Ectodermal cell (in vitro differentiated cells): Measurements from ENCODE around the gene UBAC2.
A peak's percentile ranks its signal among the peaks of the same experiment; 100 is the strongest.

ENCODE experiments used
- H3K27ac ChIP-seq: 2 replicates; pipeline ENCODE4 v1.7.0; 2013; ENCODE audit warnings: mild to moderate bottlenecking, low read depth, low read length; ENCODE audit not compliant: insufficient read depth, poor library complexity, severe bottlenecking
- H3K27me3 ChIP-seq: 2 replicates; pipeline ENCODE4 v1.7.0; 2013; ENCODE audit warnings: mild to moderate bottlenecking, low read length; ENCODE audit not compliant: insufficient read depth, control insufficient read depth, poor library complexity, severe bottlenecking
- H3K36me3 ChIP-seq: one replicate; pipeline ENCODE4 v1.7.0; 2013; ENCODE audit warnings: low read length; ENCODE audit not compliant: control insufficient read depth, insufficient read depth
- H3K4me1 ChIP-seq: one replicate; pipeline ENCODE4 v1.7.0; 2013; ENCODE audit warnings: low read length; ENCODE audit not compliant: control insufficient read depth, insufficient read depth
- H3K4me3 ChIP-seq: 2 replicates; pipeline ENCODE4 v1.7.0; 2013; ENCODE audit warnings: low read depth, low read length, control low read depth; ENCODE audit not compliant: insufficient read depth
- H3K9me3 ChIP-seq: 2 replicates; pipeline ENCODE4 v1.7.0; 2013; ENCODE audit warnings: mild to moderate bottlenecking, low read length, moderate library complexity; ENCODE audit not compliant: control insufficient read depth
- WGBS, 2 experiments: methylation state at CpG; one replicate each; pipeline ENCODE4 v1.1.7; 2013; ENCODE audit warnings: missing lambda C conversion rate in 2 of 2; 5-methylcytosine and 5-hydroxymethylcytosine counted together

Gene UBAC2

GRCh38 chr13:99256283-99256682, 55.6 kb downstream of the UBAC2 start:
- Histone ChIP-seq H3K36me3 (peaks cover 7% of the 10 kb centered on the region), H3K4me1 (no peaks in the 10 kb centered on the region), H3K27me3 (no peaks in the 10 kb centered on the region), H3K4me3 (no peak overlapping the region), H3K27ac (no peak overlapping the region), H3K9me3 (no peaks in the 10 kb centered on the region)
- WGBS, 2 experiments = 96% methylated on average over 2 of the region's 2 CpGs

GRCh38 chr13:99256709-99257108, 56.1 kb downstream of the UBAC2 start:
- WGBS, 2 experiments = 97 to 100% methylated on average over 1 to 2 of the region's 3 CpGs
- no peak overlapping the region for H3K27ac ChIP-seq
- no peaks in the 10 kb centered on the region for H3K9me3 ChIP-seq
- H3K36me3 ChIP-seq = peaks cover 7% of the 10 kb centered on the region
- no peaks in the 10 kb centered on the region for H3K4me1 ChIP-seq
- H3K4me3 ChIP-seq = no peak overlapping the region
- no peaks in the 10 kb centered on the region for H3K27me3 ChIP-seq

GRCh38 chr13:99257291-99257690, 56.6 kb downstream of the UBAC2 start:
- Histone ChIP-seq H3K9me3 (no peaks in the 10 kb centered on the region), H3K27ac (no peak overlapping the region), H3K4me1 (no peaks in the 10 kb centered on the region), H3K27me3 (no peaks in the 10 kb centered on the region), H3K36me3 (peaks cover 7% of the 10 kb centered on the region), H3K4me3 (no peak overlapping the region)
- 87 to 97% methylated on average over 2 of the region's 2 CpGs for WGBS, 2 experiments

- Histone ChIP-seq H3K27me3 (no peaks in the 10 kb centered on the region), H3K4me3 (no peak within 1 kb of the TSS), H3K9me3 (no peaks in the 10 kb centered on the region), H3K27ac (no peak within 1 kb of the TSS), H3K4me1 (no peaks in the 10 kb centered on the region), H3K36me3 (peaks cover 7% of the 10 kb centered on the region)
- WGBS, 2 experiments = 93 to 98% methylated on average over 4 of the region's 4 CpGs
Measured at GRCh38 chr13:99258210-99258860, 57.7 kb downstream of the UBAC2 start, which contains the start of gene GPR18. TSS of gene GPR18 (minus strand) at chr13:99258379. CDS start at chr13:99255872, 2,507 bp downstream.

- Histone ChIP-seq H3K4me1 (no peaks in the 10 kb centered on the region), H3K27me3 (no peaks in the 10 kb centered on the region), H3K27ac (no peak overlapping the region), H3K4me3 (no peak overlapping the region), H3K9me3 (no peaks in the 10 kb centered on the region), H3K36me3 (peaks cover 7% of the 10 kb centered on the region)
- 86% methylated on average over 1 of the region's 3 CpGs; no CpG with 5 or more reads in 1 of the 2 experiments for WGBS, 2 experiments
Measured at GRCh38 chr13:99258946-99259345, 58.3 kb downstream of the UBAC2 start.

GRCh38 chr13:99260216-99260615, 59.6 kb downstream of the UBAC2 start:
- no peaks in the 10 kb centered on the region for H3K9me3 ChIP-seq
- WGBS, 2 experiments = 92 to 94% methylated on average over 5 of the region's 5 CpGs
- H3K4me3 ChIP-seq = no peak overlapping the region
- no peak overlapping the region for H3K27ac ChIP-seq
- H3K4me1 ChIP-seq = no peaks in the 10 kb centered on the region
- H3K27me3 ChIP-seq = no peaks in the 10 kb centered on the region
- peaks cover 3% of the 10 kb centered on the region for H3K36me3 ChIP-seq

GRCh38 chr13:99261059-99261458, 60.4 kb downstream of the UBAC2 start:
- WGBS, 2 experiments = 81 to 83% methylated on average over 1 of the region's 1 CpG
- H3K36me3 ChIP-seq = no peaks in the 10 kb centered on the region
- H3K4me1 ChIP-seq = no peaks in the 10 kb centered on the region
- H3K4me3 ChIP-seq = no peak overlapping the region
- no peaks in the 10 kb centered on the region for H3K27me3 ChIP-seq
- H3K27ac ChIP-seq = no peak overlapping the region
- H3K9me3 ChIP-seq = no peaks in the 10 kb centered on the region

GRCh38 chr13:99263126-99263785, 62.6 kb downstream of the UBAC2 start:
- Histone ChIP-seq H3K36me3 (no peaks in the 10 kb centered on the region), H3K27ac (no peak overlapping the region), H3K9me3 (no peaks in the 10 kb centered on the region), H3K4me3 (no peak overlapping the region), H3K27me3 (no peaks in the 10 kb centered on the region), H3K4me1 (no peaks in the 10 kb centered on the region)
- whole genome bisulfite sequencing, 2 experiments = 96 to 97% methylated on average over 7 of the region's 7 CpGs

- Histone ChIP-seq H3K36me3 (no peaks in the 10 kb centered on the region), H3K27ac (no peak overlapping the region), H3K27me3 (no peaks in the 10 kb centered on the region), H3K9me3 (no peaks in the 10 kb centered on the region), H3K4me3 (no peak overlapping the region), H3K4me1 (no peaks in the 10 kb centered on the region)
- WGBS, 2 experiments = 53 to 59% methylated on average over 1 of the region's 1 CpG
Measured at GRCh38 chr13:99264051-99264450, 63.4 kb downstream of the UBAC2 start.

GRCh38 chr13:99265162-99265800, 64.6 kb downstream of the UBAC2 start:
- no peak overlapping the region for H3K4me3 ChIP-seq
- H3K27me3 ChIP-seq = no peaks in the 10 kb centered on the region
- H3K27ac ChIP-seq = peak overlapping the region; percentile 40
- no peaks in the 10 kb centered on the region for H3K9me3 ChIP-seq
- H3K4me1 ChIP-seq = no peaks in the 10 kb centered on the region
- 88 to 90% methylated on average over 8 of the region's 8 CpGs for WGBS, 2 experiments
- H3K36me3 ChIP-seq = no peaks in the 10 kb centered on the region
